HepG2 (cell line): ENCODE measurements around the gene LRRC74B. TPM values are rescaled to one million over a fixed set of nuclear protein-coding genes. Genes with fewer than 3 reads are reported as not detected.

Experiments
- CBX5 ChIP-seq: sonication (generic); formaldehyde crosslinking; IDR thresholded peaks from 2 replicates; pipeline ENCODE4 v1.4.0; 2020; ENCODE audit warnings: missing genetic modification reagents, borderline replicate concordance
- DRAP1 ChIP-seq: IDR thresholded peaks from 2 replicates; pipeline ENCODE4 v1.6.1; 2016; ENCODE audit warnings: missing genetic modification reagents, missing compliant biosample characterization
- GTF2F1 ChIP-seq: fragments of 150-350 bp; IDR thresholded peaks from 2 replicates; pipeline ENCODE4 v1.6.1; 2014; ENCODE audit warnings: low read length
- HINFP ChIP-seq: sonication (generic); formaldehyde crosslinking; IDR thresholded peaks from 2 replicates; pipeline ENCODE4 v1.4.0; 2020; ENCODE audit warnings: low read depth, mild to moderate bottlenecking, missing genetic modification reagents
- HMG20A ChIP-seq: IDR thresholded peaks from 2 replicates; pipeline ENCODE4 v1.6.1; 2016; ENCODE audit warnings: borderline replicate concordance
- HMGXB3 ChIP-seq: sonication (generic); formaldehyde crosslinking; IDR thresholded peaks from 2 replicates; pipeline ENCODE4 v1.4.0; 2020; ENCODE audit warnings: missing genetic modification reagents, borderline replicate concordance
- HOXA5 ChIP-seq: sonication (generic); formaldehyde crosslinking; IDR thresholded peaks from 2 replicates; pipeline ENCODE4 v1.4.0; 2020; ENCODE audit warnings: missing genetic modification reagents
- JARID2 ChIP-seq: sonication (generic); formaldehyde crosslinking; IDR thresholded peaks from 2 replicates; pipeline ENCODE4 v1.8.1; 2023; ENCODE audit warnings: missing genetic modification reagents, inconsistent platforms; ENCODE audit not compliant: insufficient replicate concordance
- MEF2D ChIP-seq: sonication (generic); formaldehyde crosslinking; IDR thresholded peaks from 2 replicates; pipeline ENCODE4 v1.5.1; 2020; ENCODE audit warnings: mild to moderate bottlenecking, missing genetic modification reagents
- MIER3 ChIP-seq: IDR thresholded peaks from 2 replicates; pipeline ENCODE4 v1.6.1; 2016; ENCODE audit warnings: missing compliant biosample characterization, borderline replicate concordance
- TFE3 ChIP-seq: IDR thresholded peaks from 2 replicates; pipeline ENCODE4 v1.6.1; 2016
- ZFP36L1 ChIP-seq: sonication (generic); formaldehyde crosslinking; IDR thresholded peaks from 2 replicates; pipeline ENCODE4 v1.8.0; 2022; ENCODE audit warnings: mild to moderate bottlenecking, missing genetic modification reagents, moderate library complexity
- ZFP36L2 ChIP-seq: sonication (generic); formaldehyde crosslinking; IDR thresholded peaks from 2 replicates; pipeline ENCODE4 v1.4.0; 2020; ENCODE audit warnings: missing genetic modification reagents
- ZNF101 ChIP-seq: sonication (generic); formaldehyde crosslinking; IDR thresholded peaks from 2 replicates; pipeline ENCODE4 v1.4.0; 2020; ENCODE audit warnings: mild to moderate bottlenecking, low read depth, missing genetic modification reagents, borderline replicate concordance
- ZNF275 ChIP-seq: sonication (generic); formaldehyde crosslinking; IDR thresholded peaks from 2 replicates; pipeline ENCODE4 v1.8.0; 2022; ENCODE audit warnings: missing genetic modification reagents, mild to moderate bottlenecking, inconsistent platforms, borderline replicate concordance
- ZNF335 ChIP-seq: sonication (generic); formaldehyde crosslinking; IDR thresholded peaks from 2 replicates; pipeline ENCODE4 v1.4.0; 2020; ENCODE audit warnings: missing genetic modification reagents
- ZNF430 ChIP-seq: sonication (generic); formaldehyde crosslinking; IDR thresholded peaks from 2 replicates; pipeline ENCODE4 v1.9.0; 2021; ENCODE audit warnings: mild to moderate bottlenecking, missing genetic modification reagents
- ZNF431 ChIP-seq: sonication (generic); formaldehyde crosslinking; IDR thresholded peaks from 2 replicates; pipeline ENCODE4 v1.9.0; 2022; ENCODE audit warnings: missing genetic modification reagents, low read depth, mild to moderate bottlenecking, borderline replicate concordance
- ZNF549 ChIP-seq: sonication (generic); formaldehyde crosslinking; IDR thresholded peaks from 2 replicates; pipeline ENCODE4 v1.5.0; 2020; ENCODE audit warnings: missing genetic modification reagents
- ZNF766 ChIP-seq: sonication (generic); formaldehyde crosslinking; IDR thresholded peaks from 2 replicates; pipeline ENCODE4 v1.5.0; 2020; ENCODE audit warnings: missing genetic modification reagents, borderline replicate concordance
- polyA plus RNA-seq, 8 experiments: library from polyadenylated mRNA; depleted of rRNA in 3 of 8; stranded (reverse) in 7 of 8; unstranded in 1 of 8; fragments of >200 nt; fragmentation: Illumina TruSeq in 4 of 8; extraction: Trizol in 4 of 8; gene quantifications; 2 replicates each; pipeline versions ENCODE4 v1.2.1 to v1.2.3, GENCODE V29; 2011 to 2016; ENCODE audit warnings: low read depth in 4 of 8, missing spikeins in 1 of 8, mixed read lengths in 1 of 8; ENCODE audit not compliant: insufficient read depth in 1 of 8
- total RNA-seq, 5 experiments: library from RNA; depleted of rRNA; stranded (reverse); fragments of >200 nt; fragmentation: Illumina TruSeq; extraction: Trizol; gene quantifications; 2 replicates each; pipeline ENCODE4 v1.2.3, GENCODE V29; 2016; ENCODE audit warnings: low read depth in 1 of 5

The LRRC74B gene
- total and polyA plus RNA-seq, 2 of the 13 experiments (the other 11 are each of a cell fraction or from before 2014, with no cell fraction given) = not detected

GRCh38 chr22:21009638-21010425 lies 35.9 kb upstream of the LRRC74B start (continued):
- 0 out of 2 replicates have a peak, but pooled peaks have one; percentile 61 for TF ChIP-seq ZNF431 (CRISPR knock-in tag)
- TF ChIP-seq ZFP36L1 (CRISPR knock-in tag) = 0 out of 2 replicates have a peak, but pooled peaks have one; percentile 36
- 0 out of 2 replicates have a peak, but pooled peaks have one; percentile 83 for TF ChIP-seq ZFP36L2 (CRISPR knock-in tag)
- 0 out of 2 replicates have a peak, but pooled peaks have one; percentile 16 for TF ChIP-seq HMG20A
- peak; percentile 74; the same call in 1 of the 2 replicates for TF ChIP-seq ZNF766
- peak; percentile 48; the same call in 1 of the 2 replicates for TF ChIP-seq MIER3
- TF ChIP-seq ZNF430 = peak; percentile 83; the same call in 1 of the 2 replicates
- TF ChIP-seq DRAP1 (CRISPR knock-in tag) = peak; percentile 52; the same call in 1 of the 2 replicates
- no peak for TF ChIP-seq ZNF101 (CRISPR knock-in tag)
- peak; percentile 88 for TF ChIP-seq TFE3 (CRISPR knock-in tag)
- 0 out of 2 replicates have a peak, but pooled peaks have one; percentile 33 for TF ChIP-seq ZNF275 (CRISPR knock-in tag)
- no peak for TF ChIP-seq ZNF549 (CRISPR knock-in tag)
- TF ChIP-seq ZNF335 (CRISPR knock-in tag) = peak; percentile 71; the same call in 1 of the 2 replicates
- TF ChIP-seq CBX5 (CRISPR knock-in tag) = no peak
- TF ChIP-seq GTF2F1 = no peak
- TF ChIP-seq JARID2 (CRISPR knock-in tag) = peak; percentile 69
- TF ChIP-seq HINFP (CRISPR knock-in tag) = peak; percentile 32; the same call in 1 of the 2 replicates
- TF ChIP-seq MEF2D (CRISPR knock-in tag) = peak; percentile 54; the same call in 1 of the 2 replicates
- TF ChIP-seq HMGXB3 (CRISPR knock-in tag) = peak; percentile 91
- peak; percentile 84 for TF ChIP-seq HOXA5 (CRISPR knock-in tag)
